ENCODE measurements around the gene DOCK2.
A peak's percentile ranks its signal among the peaks of the same experiment; 100 is the strongest.

The DOCK2 gene

GRCh38 chr5:170131235-170131634 lies 494.2 kb downstream of the DOCK2 start:
- no peak for DNase-seq (ENCODE audit: low spot score)

- peak; percentile 7 for DNase-seq (ENCODE audit: low spot score)
These were observed 495.3 kb downstream of the DOCK2 start for GRCh38 chr5:170132269-170132975.
